HG03571 (cell line): Measurements from ENCODE around the gene CNN3.

ENCODE experiments used
- ATAC-seq: cut with Tn5 transposase; IDR thresholded peaks from one replicate; pipeline ENCODE4 v1.9.1; 2021; ENCODE audit not compliant: unreplicated experiment

The CNN3 gene

GRCh38 chr1:94888201-94888600, 38.7 kb downstream of the CNN3 start:
- no peak for ATAC-seq

- no peak for ATAC-seq
Observed at GRCh38 chr1:94887603-94888171, 39.2 kb downstream of the CNN3 start.

- ATAC-seq = no peak
Observed at GRCh38 chr1:94887106-94887505, 39.8 kb downstream of the CNN3 start.

- ATAC-seq = no peak
Observed at GRCh38 chr1:94886361-94886760, 40.5 kb downstream of the CNN3 start.

- no peak for ATAC-seq
Observed at GRCh38 chr1:94884507-94884906, 42.4 kb downstream of the CNN3 start.

- no peak for ATAC-seq
Observed at GRCh38 chr1:94884106-94884505, 42.8 kb downstream of the CNN3 start.

- no peak for ATAC-seq
Observed at GRCh38 chr1:94883691-94884090, 43.2 kb downstream of the CNN3 start.

GRCh38 chr1:94878329-94878728, 48.6 kb downstream of the CNN3 start:
- no peak for ATAC-seq

- no peak for ATAC-seq
Observed at GRCh38 chr1:94876362-94876761, 50.5 kb downstream of the CNN3 start.

GRCh38 chr1:94875794-94876193, 51.1 kb downstream of the CNN3 start:
- no peak for ATAC-seq

GRCh38 chr1:94874423-94874822, 52.5 kb downstream of the CNN3 start:
- ATAC-seq = no peak

- no peak for ATAC-seq
Observed at GRCh38 chr1:94873520-94874351, 53.2 kb downstream of the CNN3 start.

GRCh38 chr1:94872771-94873495, 54.0 kb downstream of the CNN3 start:
- ATAC-seq = no peak

- ATAC-seq = no peak
Observed at GRCh38 chr1:94871031-94871430, 55.9 kb downstream of the CNN3 start.

- no peak for ATAC-seq
Observed at GRCh38 chr1:94866164-94866807, 60.6 kb downstream of the CNN3 start.

GRCh38 chr1:94865360-94865759, 61.5 kb downstream of the CNN3 start:
- ATAC-seq = no peak

GRCh38 chr1:94864821-94865220, 62.1 kb downstream of the CNN3 start:
- ATAC-seq = no peak

- no peak for ATAC-seq
Observed at GRCh38 chr1:94863919-94864318, 63.0 kb downstream of the CNN3 start.

- no peak for ATAC-seq
Observed at GRCh38 chr1:94863297-94863911, 63.5 kb downstream of the CNN3 start.

- no peak for ATAC-seq
Observed at GRCh38 chr1:94862718-94863117, 64.2 kb downstream of the CNN3 start.

GRCh38 chr1:94859174-94859573, 67.7 kb downstream of the CNN3 start:
- ATAC-seq = no peak
